ENCODE measurements around the gene PHLPP2. TPM values are rescaled to one million over a fixed set of nuclear protein-coding genes. Genes with fewer than 3 reads are reported as not detected.

PHLPP2 gene
- total RNA-seq, 4 donors from 2014 or later: 0.49 to 5.7 (median 1.7) TPM

GRCh38 chr16:71675380-71675779 is 49.1 kb downstream of the PHLPP2 start:
- Histone ChIP-seq H3K9me3 (no peaks in the 10 kb centered on the region), H3K27me3 (no peaks in the 10 kb centered on the region), H3K27ac (no peak overlapping the region), H3K36me3 (peaks cover 0 to 81% (median 0%) of the 10 kb centered on the region in 3 donors), H3K4me3 (no peak overlapping the region), H3K4me1 (no peaks in the 10 kb centered on the region)
- DNase-seq: no peak
- intact Hi-C loops (cut with DNase I): no loop called here
- WGBS, 2 donors: 70 to 85% methylated on average over 3 of the region's 3 CpGs
- no peak for TF ChIP-seq POLR2A (IDR thresholded peaks at IDR 0.05)
- no peak for TF ChIP-seq CTCF (IDR thresholded peaks at IDR 0.05)

GRCh38 chr16:71674229-71674628 is 50.3 kb downstream of the PHLPP2 start:
- no peak for DNase-seq
- peaks cover 0 to 81% (median 0%) of the 10 kb centered on the region in 3 donors for H3K36me3 ChIP-seq

GRCh38 chr16:71673582-71673973 is 50.9 kb downstream of the PHLPP2 start:
- Histone ChIP-seq H3K36me3 (peaks cover 0 to 81% (median 1%) of the 10 kb centered on the region in 3 donors), H3K4me1 (no peaks in the 10 kb centered on the region), H3K27ac (no peak overlapping the region), H3K9me3 (no peaks in the 10 kb centered on the region), H3K4me3 (no peak overlapping the region), H3K27me3 (no peaks in the 10 kb centered on the region)
- 75 to 100% methylated on average over 1 of the region's 1 CpG for WGBS, 2 donors
- no peak for DNase-seq
- TF ChIP-seq POLR2A (IDR thresholded peaks at IDR 0.05): no peak
- no peak for TF ChIP-seq CTCF (IDR thresholded peaks at IDR 0.05)
- intact Hi-C loops (cut with DNase I): no loop called here

More at GRCh38 chr16:71674229-71674628, 50.3 kb downstream of the PHLPP2 start:
- Histone ChIP-seq H3K4me1 (no peaks in the 10 kb centered on the region), H3K9me3 (no peaks in the 10 kb centered on the region), H3K27me3 (no peaks in the 10 kb centered on the region), H3K27ac (no peak overlapping the region), H3K4me3 (no peak overlapping the region)
- WGBS, 2 donors: 88 to 95% methylated on average over 2 of the region's 2 CpGs
- no peak for TF ChIP-seq CTCF (IDR thresholded peaks at IDR 0.05)
- TF ChIP-seq POLR2A (IDR thresholded peaks at IDR 0.05): no peak
- intact Hi-C loops (cut with DNase I): no loop called here

GRCh38 chr16:71672803-71673581 is 51.5 kb downstream of the PHLPP2 start:
- Histone ChIP-seq H3K27ac (no peak overlapping the region), H3K9me3 (no peaks in the 10 kb centered on the region), H3K36me3 (peaks cover 0 to 79% (median 4%) of the 10 kb centered on the region in 3 donors), H3K27me3 (no peaks in the 10 kb centered on the region), H3K4me3 (no peak overlapping the region), H3K4me1 (no peaks in the 10 kb centered on the region)
- no peak for DNase-seq
- 88 to 93% methylated on average over 5 of the region's 5 CpGs for WGBS, 2 donors
- TF ChIP-seq CTCF (IDR thresholded peaks at IDR 0.05) (no peak), POLR2A (IDR thresholded peaks at IDR 0.05) (no peak)
- intact Hi-C loops (cut with DNase I): no loop called here

- intact Hi-C loops (cut with DNase I): no loop called here
- no peak overlapping the region for H3K27ac ChIP-seq
Observed at GRCh38 chr16:71672125-71672524, 52.4 kb downstream of the PHLPP2 start.

More at GRCh38 chr16:71672125-71672524, 52.4 kb downstream of the PHLPP2 start:
- Histone ChIP-seq H3K27me3 (no peaks in the 10 kb centered on the region), H3K9me3 (no peaks in the 10 kb centered on the region), H3K36me3 (peaks cover 0 to 80% (median 4%) of the 10 kb centered on the region in 3 donors), H3K4me3 (no peak overlapping the region), H3K4me1 (no peaks in the 10 kb centered on the region)
- no peak for DNase-seq
- TF ChIP-seq POLR2A (IDR thresholded peaks at IDR 0.05): no peak
- no peak for TF ChIP-seq CTCF (IDR thresholded peaks at IDR 0.05)
- WGBS, 2 donors: 66 to 74% methylated on average over 3 of the region's 3 CpGs

Data from esophagus squamous epithelium (tissue), 5 donors.